OCI-M1 (cell line): Measurements from ENCODE around the gene CCDC180.
"Not testable (repeated sequence)": the region's sequence is repeated elsewhere in the genome, so short reads cannot be mapped to it uniquely, and the experiment has no call there.

Experiments
- DNase-seq: peaks from one replicate; lab custom pipeline; 2025; lab: John Stamatoyannopoulos, UW

Gene CCDC180

GRCh38 chr9:97311798-97312500 is 4.5 kb downstream of the CCDC180 start:
- no peak for DNase-seq

- DNase-seq = no peak
These were observed 5.1 kb downstream of the CCDC180 start for GRCh38 chr9:97312556-97312955.

GRCh38 chr9:97313243-97313642 is 5.8 kb downstream of the CCDC180 start:
- no peak for DNase-seq

DNA sequence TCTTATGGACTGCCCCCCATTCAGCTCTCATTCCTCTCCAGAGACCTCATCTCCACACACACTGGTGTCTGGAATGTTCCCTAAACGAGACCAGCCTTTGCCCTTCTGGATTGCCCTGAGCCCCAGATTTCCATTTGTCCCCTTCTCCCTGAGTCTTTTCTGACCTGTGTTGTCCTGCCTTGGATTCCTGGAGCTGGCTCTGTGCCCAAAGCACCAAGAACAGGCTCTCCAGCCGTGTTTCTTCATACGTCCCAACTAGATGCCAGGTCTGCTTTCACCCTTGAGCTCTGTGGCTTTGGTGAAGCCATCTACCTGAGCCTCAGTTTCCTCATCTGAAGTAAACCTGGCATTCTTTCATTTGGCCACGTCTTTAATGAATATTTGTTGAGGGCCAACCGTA is 6.3 kb downstream of the CCDC180 start:
- no peak for DNase-seq

DNA sequence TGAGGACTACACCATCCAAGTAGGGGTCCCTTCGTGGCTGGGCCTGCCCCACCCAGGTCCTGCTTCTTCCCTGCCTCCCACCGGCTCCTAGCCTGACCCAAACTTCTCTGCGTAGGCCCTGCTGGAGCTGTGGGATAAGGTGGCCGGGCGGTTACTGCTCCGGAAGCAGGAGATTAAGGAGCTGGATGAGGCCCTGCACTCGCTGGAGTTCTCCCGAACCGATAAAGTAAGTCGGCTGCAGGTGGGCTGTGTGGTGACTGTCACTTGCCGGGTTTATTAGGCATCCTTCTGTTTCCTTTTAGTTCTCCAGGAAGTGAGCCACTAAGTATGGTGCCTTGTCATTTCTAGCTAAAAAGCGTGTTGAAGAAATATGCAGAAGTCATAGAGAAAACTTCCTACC is 7.0 kb downstream of the CCDC180 start:
- DNase-seq = no peak

GRCh38 chr9:97315550-97315949 is 8.1 kb downstream of the CCDC180 start:
- no peak for DNase-seq

DNA sequence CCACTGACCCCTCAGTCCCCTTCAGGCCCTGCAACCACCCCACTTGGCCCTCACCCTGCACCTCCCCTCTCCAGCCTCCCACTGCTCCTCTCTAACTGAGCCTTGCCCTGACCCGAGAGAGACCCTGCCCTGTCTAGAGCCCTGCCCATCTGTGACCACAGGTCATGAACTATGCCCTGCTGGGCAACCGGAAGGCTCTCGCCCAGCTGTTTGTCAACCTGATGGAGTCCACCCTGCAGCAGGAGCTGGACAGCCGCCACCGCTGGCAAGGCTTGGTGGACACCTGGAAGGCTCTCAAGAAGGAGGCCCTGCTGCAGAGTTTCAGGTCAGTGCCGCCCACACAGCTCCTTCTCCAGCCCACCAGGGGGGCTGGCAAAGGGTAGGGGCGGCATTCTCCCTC is 9.4 kb downstream of the CCDC180 start:
- no peak for DNase-seq

DNA sequence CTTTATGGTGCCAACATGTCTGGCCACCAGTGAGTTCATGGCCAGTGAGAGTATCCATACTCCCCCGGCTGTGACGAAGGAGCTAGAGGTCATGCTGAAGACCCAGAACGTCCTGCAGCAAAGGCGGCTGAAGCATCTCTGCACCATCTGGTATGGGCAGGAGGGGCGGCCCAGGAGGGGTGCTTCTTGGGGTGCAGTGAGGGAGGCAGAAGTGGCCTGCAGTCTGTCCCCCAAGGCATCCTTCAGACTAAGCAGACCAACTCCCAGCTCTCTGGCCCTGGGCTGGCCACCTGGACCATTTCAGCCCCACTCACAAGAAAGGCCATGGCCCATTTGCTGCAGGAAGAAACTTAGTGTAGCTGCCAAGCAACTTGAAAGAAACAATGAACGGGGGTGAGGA is 11.0 kb downstream of the CCDC180 start:
- no peak for DNase-seq

GRCh38 chr9:97319395-97319794 is 11.9 kb downstream of the CCDC180 start:
- DNase-seq = no peak

DNA sequence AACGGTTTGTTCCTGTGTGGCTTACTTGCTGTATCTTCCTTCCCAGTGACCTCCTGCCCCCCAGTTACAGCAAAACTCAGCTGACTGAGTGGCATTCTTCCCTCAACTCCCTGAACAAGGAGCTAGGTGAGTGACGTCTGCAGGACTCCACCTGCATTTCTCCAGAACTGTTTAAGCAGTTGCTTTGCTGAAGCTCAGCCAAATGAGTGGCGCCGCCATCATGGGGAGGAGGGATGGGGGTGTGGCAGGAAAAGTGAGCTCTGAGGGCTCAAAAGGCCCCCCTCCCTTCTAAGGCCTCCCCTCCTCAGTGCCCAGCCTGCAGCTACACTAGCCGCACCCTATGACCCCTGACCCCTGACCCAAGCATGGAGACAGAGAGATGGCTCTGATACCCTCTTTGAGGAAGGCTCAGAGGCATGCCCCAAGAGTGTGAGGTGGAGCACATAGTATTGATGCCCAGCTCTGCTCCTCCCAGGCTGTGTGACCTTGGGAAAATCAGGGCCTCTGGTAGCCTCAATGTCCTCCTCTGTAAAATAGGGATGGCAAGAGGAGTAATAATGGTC is 12.7 kb downstream of the CCDC180 start:
- no peak for DNase-seq

GRCh38 chr9:97321251-97321650 is 13.8 kb downstream of the CCDC180 start:
- DNase-seq = no peak

GRCh38 chr9:97321691-97322090 is 14.2 kb downstream of the CCDC180 start:
- no peak for DNase-seq

DNA sequence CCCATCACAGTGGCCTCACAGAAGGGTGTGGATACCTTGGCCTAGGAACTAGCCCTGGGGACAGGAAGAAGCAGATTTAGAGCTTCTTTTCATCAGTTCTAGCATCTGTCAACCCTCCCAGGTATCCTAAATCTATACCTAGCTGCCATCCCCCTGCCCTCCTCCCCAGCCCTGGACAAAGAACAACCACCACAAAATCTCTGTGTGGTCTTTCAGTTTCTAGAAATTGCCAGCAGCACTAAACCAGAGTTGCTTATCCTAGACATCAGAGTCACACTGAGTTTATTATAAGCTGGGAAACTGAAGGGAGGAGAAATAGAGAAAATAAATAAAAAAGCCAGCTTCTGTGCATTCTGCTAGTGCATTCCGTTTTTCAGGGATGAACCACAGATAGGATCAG is 14.6 kb downstream of the CCDC180 start:
- DNase-seq = no peak

GRCh38 chr9:97324954-97325353 is 17.5 kb downstream of the CCDC180 start:
- DNase-seq = no peak

DNA sequence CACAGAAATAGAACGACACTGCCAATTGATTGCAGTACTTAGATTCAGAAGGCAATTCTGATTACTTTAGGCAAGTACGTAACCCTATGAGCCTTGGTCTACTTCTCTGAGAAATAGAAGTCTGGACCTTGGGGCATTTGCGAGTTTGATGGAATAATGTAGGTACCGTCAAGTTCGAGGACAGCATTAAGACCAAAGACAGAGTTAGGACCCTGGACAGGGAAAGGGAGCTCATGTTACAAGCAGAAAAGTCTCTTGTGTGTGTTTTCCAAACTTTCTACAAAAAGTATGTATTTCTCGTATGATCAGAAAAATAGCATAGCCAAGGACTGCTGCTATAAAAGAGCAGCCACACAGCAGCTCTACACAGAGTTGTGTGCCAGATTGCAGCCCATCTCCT is 20.1 kb downstream of the CCDC180 start:
- no peak for DNase-seq

- no peak for DNase-seq
These were observed 25.5 kb downstream of the CCDC180 start for GRCh38 chr9:97332993-97333392.

- not testable (repeated sequence) for DNase-seq
These were observed 28.2 kb downstream of the CCDC180 start for GRCh38 chr9:97335622-97336021.

- no peak for DNase-seq
These were observed 41.4 kb downstream of the CCDC180 start for GRCh38 chr9:97348871-97349270.

DNA sequence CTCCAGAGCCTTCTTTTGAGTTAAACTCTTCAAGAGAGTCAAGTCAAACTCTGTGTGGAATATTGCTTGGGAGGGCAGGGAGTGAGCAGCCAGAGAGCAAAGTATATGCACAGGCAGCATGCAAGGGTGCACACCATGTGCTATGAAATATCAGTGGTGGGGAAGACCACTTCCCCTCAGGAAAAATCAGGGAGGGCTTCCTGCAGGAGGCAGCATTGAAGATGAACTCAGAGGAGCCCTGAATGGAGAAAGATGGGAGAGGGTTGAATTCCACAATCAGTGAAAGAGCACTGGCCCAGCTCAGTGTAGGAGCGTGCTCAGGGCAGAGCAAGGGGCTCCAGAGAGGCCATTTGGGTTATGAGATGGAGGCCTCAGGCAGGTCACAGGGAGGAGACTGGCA is 41.9 kb downstream of the CCDC180 start:
- no peak for DNase-seq

GRCh38 chr9:97354637-97355036 is 47.2 kb downstream of the CCDC180 start:
- no peak for DNase-seq

- DNase-seq = no peak
These were observed 49.6 kb downstream of the CCDC180 start for GRCh38 chr9:97357056-97357455.
